ENCODE results near the gene HSFX3.
A peak's percentile ranks its signal among the peaks of the same experiment; 100 is the strongest.
"Not testable (repeated sequence)": the region's sequence is repeated elsewhere in the genome, so short reads cannot be mapped to it uniquely, and the experiment has no call there.

The HSFX3 gene

GRCh38 chrX:149517308-149517707, 32.4 kb downstream of the HSFX3 start:
- no peak for DNase-seq (ENCODE audit: low read depth in 2 of 2)

GRCh38 chrX:149516604-149517003, 33.1 kb downstream of the HSFX3 start:
- DNase-seq (ENCODE audit: low read depth in 2 of 2), result no peak

- DNase-seq (ENCODE audit: low read depth in 2 of 2), result no peak
These were observed 33.6 kb downstream of the HSFX3 start for GRCh38 chrX:149515954-149516602.

DNA sequence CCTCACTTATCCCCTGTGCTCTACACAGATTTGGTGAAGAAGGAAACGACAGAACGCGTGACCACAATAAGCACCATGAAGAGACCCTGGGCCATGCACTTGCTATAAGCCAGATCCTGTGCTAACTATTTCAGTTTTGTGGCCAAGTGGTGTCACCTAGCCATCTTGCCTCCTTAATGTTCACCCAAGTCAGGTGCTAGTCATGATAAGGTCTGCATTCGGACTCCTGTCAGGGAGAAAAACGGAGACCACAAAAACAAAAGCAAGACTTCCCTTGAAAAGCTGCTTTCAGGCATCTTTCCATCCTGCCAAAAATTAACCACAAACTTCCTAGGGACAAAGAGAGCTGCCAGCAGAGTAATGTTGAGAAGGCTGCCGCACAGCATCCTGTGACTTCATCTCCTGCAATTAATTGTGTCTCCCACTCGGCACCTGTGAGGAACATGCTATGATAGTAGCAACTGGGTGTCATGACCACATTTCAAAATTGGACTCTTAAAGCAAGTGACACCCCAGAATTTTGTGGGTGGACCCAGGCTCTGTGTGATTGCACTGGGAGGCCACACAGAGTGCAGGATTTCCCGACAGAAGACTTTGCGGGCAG, 35.8 kb downstream of the HSFX3 start:
- no peak for DNase-seq (ENCODE audit: low read depth in 2 of 2)

DNA sequence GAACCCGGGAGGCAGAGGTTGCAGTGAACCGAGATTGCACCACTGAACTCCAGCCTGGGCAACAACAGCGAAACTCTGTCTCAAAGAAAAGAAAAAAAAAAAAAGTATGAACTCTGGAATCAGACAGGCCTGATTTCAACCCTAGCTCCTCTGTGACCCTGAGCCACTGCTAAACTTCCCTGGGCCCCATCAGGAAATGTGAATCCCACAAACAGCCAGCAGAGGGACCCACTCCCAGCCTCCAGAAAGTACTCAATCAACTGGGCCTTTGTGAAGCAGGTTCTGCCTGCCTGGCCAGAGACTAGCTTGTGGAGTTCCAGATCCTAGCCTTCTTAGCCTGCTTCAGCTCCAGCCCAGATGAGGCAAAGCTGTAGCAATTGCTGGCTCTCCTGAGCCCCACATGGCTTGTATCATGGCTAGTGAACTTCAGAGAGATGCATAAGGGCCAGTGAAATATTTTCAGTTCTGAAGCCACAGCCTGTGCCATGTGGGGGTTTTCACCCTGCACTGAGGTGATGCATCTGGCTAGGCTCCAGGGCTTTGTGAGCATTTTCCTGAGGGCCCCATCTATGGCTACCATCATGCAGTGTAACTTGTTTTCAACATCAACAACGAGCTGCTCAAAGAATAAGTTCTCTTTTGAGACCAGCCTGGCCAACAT, 37.4 kb downstream of the HSFX3 start:
- no peak for DNase-seq (ENCODE audit: low read depth in 2 of 2)

GRCh38 chrX:149511081-149511480, 38.6 kb downstream of the HSFX3 start:
- no peak for DNase-seq (ENCODE audit: low read depth in 2 of 2)

GRCh38 chrX:149510386-149510785, 39.3 kb downstream of the HSFX3 start:
- DNase-seq (ENCODE audit: low read depth in 2 of 2), result no peak

GRCh38 chrX:149508467-149508866, 41.3 kb downstream of the HSFX3 start:
- DNase-seq (ENCODE audit: low read depth in 2 of 2), result no peak

GRCh38 chrX:149506349-149506748, 43.4 kb downstream of the HSFX3 start:
- DNase-seq (ENCODE audit: low read depth in 2 of 2), result no peak

GRCh38 chrX:149505671-149506070, 44.1 kb downstream of the HSFX3 start:
- no peak for DNase-seq (ENCODE audit: low read depth in 2 of 2)

GRCh38 chrX:149504915-149505651, 44.6 kb downstream of the HSFX3 start, which contains the start of gene IDS:
Gene IDS (minus strand): TSS chrX:149505306. CDS start chrX:149505137, 169 bp downstream.
- peak; percentile 64 to 76 for DNase-seq (ENCODE audit: low read depth in 2 of 2)

- DNase-seq (ENCODE audit: low read depth in 2 of 2), result peak in 1 of 2 experiments; percentile 31
These were observed 45.4 kb downstream of the HSFX3 start for GRCh38 chrX:149504226-149504914.

GRCh38 chrX:149503446-149503845, 46.3 kb downstream of the HSFX3 start:
- DNase-seq (ENCODE audit: low read depth in 2 of 2), result peak in 1 of 2 experiments; percentile 35

- DNase-seq (ENCODE audit: low read depth in 2 of 2), result not testable (repeated sequence)
These were observed 46.8 kb downstream of the HSFX3 start for GRCh38 chrX:149502923-149503322.

DNA sequence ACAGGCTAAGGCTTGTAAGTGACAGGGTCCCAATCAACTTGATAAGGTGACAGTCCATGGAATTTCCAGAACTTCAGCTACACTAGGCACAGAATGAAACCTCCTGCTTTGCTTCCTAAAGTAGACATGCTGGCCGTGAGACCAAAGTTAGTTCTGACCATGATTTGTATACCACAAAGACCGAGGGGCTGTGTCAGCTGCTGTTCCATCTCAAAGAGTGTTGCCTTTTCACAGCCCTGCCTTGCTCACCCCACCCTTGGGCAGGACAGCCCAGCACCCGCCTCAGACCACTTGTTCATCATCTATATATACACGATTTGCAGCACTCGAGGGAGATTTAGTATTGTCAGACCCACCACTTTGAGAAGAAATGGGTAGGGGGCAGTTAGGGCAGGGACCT, 50.0 kb downstream of the HSFX3 start:
- DNase-seq (ENCODE audit: low read depth in 2 of 2), result no peak

- DNase-seq (ENCODE audit: low read depth in 2 of 2), result no peak
These were observed 51.0 kb downstream of the HSFX3 start for GRCh38 chrX:149498767-149499166.
